ENCODE measurements around the gene SHROOM1. TPM values are rescaled to one million over a fixed set of nuclear protein-coding genes. Genes with fewer than 3 reads are reported as not detected.

Gene SHROOM1
- total and polyA plus RNA-seq, 9 of the 15 experiments (the other 6 are each of a cell fraction or from before 2014, with no cell fraction given) = 0.44 to 26.5 (median 11.9) TPM

DNA sequence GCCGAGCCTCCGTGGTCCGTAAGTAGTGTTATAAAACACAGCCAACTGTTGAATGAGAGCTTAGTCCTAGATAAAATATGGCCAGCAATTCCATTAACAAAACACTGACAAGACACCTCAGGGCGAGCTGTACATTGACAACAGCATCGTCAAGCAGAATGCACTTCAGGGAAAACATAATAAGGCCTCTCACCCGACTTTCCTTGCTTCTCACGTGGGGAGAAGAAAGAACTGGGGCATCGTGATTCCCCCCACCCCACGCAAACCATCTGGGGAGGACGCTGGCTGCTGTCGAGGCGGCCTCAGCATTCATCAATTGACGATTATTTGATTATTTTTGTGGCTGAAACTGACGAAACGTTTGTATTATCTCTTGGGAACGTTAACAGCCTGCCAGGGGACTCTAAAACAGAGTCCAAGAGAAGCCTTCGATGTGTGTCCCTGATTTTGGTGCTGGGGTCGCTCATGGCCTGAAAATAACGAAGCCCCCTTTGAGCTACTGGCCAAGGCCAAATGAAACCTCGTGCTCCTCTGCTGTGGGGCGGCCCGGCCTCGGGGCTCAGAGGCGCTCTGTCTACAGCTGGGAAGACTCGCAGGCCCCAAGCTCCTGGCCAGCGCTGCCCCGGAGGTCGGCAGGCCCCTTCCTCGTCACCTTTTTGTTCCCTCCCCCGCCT, 35.4 kb upstream of the SHROOM1 start (continued):
- TF ChIP-seq, protein P1, sequence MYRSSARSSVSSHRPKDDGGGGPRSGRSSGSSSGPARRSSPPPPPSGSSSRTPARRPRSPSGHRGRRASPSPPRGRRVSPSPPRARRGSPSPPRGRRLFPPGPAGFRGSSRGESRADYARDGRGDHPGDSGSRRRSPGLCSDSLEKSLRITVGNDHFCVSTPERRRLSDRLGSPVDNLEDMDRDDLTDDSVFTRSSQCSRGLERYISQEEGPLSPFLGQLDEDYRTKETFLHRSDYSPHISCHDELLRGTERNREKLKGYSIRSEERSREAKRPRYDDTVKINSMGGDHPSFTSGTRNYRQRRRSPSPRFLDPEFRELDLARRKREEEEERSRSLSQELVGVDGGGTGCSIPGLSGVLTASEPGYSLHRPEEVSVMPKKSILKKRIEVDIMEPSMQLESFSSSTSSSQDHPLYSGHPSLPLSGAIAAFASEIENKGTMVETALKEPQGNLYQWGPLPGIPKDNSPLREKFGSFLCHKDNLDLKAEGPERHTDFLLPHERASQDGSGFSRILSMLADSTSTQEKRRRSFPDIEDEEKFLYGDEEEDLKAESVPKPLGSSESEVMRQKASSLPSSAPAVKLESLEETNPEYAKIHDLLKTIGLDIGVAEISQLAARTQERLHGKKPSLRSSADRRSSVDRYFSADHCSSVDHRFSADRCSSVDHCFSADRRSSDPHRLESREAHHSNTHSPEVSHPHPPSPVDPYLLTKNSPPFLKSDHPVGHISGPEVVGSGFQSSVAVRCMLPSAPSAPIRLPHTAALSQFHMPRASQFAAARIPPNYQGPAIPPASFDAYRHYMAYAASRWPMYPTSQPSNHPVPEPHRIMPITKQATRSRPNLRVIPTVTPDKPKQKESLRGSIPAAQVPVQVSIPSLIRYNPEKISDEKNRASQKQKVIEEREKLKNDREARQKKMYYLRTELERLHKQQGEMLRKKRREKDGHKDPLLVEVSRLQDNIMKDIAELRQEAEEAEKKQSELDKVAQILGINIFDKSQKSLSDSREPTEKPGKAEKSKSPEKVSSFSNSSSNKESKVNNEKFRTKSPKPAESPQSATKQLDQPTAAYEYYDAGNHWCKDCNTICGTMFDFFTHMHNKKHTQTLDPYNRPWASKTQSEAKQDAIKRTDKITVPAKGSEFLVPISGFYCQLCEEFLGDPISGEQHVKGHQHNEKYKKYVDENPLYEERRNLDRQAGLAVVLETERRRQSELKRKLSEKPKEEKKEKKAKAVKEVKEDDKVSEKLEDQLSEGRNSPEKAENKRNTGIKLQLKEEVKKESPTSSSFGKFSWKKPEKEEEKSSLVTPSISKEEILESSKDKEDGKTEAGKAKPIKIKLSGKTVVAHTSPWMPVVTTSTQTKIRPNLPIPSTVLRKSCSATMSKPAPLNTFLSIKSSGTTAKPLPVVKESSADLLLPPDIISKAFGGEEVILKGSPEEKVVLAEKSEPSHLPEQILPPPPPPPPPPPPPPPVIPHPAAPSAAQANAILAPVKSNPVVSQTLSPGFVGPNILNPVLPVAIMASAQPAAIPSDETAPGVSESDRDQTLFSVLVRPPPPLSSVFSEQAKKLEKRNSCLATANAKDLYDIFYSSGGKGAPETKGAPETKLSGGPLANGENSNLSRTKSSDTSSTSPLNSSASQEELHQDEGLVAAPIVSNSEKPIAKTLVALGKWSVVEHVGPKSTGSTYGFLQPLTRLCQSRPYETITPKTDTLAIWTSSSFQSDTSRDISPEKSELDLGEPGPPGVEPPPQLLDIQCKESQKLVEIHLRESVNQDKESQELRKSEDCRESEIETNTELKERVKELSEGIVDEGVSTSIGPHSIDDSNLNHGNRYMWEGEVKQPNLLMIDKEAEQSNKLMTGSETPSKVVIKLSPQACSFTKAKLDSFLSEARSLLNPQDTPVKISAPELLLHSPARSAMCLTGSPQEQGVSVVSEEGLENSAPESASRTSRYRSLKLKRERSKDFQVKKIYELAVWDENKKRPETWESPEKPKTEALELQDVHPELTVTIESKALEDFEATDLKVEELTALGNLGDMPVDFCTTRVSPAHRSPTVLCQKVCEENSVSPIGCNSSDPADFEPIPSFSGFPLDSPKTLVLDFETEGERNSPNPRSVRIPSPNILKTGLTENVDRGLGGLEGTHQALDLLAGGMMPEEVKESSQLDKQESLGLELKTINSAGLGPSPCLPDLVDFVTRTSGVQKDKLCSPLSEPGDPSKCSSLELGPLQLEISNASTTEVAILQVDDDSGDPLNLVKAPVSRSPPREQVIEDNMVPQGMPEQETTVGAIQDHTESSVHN (IDR thresholded peaks at IDR 0.05; ENCODE audit: borderline replicate concordance in 1 of 2, low read depth in 1 of 2) = no peak
- TF ChIP-seq ZKSCAN8 (CRISPR knock-in tag; IDR thresholded peaks at IDR 0.05) (peak; percentile 25; the same call in 1 of the 2 replicates), POLR2AphosphoS5 (IDR thresholded peaks at IDR 0.05; ENCODE audit: control insufficient read depth, insufficient read depth, low read depth, low read length) (no peak), SMAD1 (IDR thresholded peaks at IDR 0.05; ENCODE audit: low read depth, low read length, partially characterized antibody) (no peak), ZBTB1 (CRISPR knock-in tag; IDR thresholded peaks at IDR 0.05; ENCODE audit: borderline replicate concordance, low read depth) (0 out of 2 replicates have a peak, but pooled peaks have one; percentile 17), CEBPB (tag; IDR thresholded peaks at IDR 0.05) (no peak), HCFC1 (IDR thresholded peaks at IDR 0.05; ENCODE audit: low read depth, low read length) (no peak)
- TF ChIP-seq, protein P2, sequence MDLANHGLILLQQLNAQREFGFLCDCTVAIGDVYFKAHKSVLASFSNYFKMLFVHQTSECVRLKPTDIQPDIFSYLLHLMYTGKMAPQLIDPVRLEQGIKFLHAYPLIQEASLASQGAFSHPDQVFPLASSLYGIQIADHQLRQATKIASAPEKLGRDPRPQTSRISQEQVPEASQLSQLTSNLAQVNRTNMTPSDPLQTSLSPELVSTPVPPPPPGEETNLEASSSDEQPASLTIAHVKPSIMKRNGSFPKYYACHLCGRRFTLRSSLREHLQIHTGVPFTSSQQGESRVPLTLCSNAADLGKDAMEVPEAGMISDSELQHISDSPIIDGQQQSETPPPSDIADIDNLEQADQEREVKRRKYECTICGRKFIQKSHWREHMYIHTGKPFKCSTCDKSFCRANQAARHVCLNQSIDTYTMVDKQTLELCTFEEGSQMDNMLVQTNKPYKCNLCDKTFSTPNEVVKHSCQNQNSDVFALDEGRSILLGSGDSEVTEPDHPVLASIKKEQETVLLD (IDR thresholded peaks at IDR 0.05) = peak; percentile 64; the same call in 1 of the 2 replicates
- TF ChIP-seq, protein P3, sequence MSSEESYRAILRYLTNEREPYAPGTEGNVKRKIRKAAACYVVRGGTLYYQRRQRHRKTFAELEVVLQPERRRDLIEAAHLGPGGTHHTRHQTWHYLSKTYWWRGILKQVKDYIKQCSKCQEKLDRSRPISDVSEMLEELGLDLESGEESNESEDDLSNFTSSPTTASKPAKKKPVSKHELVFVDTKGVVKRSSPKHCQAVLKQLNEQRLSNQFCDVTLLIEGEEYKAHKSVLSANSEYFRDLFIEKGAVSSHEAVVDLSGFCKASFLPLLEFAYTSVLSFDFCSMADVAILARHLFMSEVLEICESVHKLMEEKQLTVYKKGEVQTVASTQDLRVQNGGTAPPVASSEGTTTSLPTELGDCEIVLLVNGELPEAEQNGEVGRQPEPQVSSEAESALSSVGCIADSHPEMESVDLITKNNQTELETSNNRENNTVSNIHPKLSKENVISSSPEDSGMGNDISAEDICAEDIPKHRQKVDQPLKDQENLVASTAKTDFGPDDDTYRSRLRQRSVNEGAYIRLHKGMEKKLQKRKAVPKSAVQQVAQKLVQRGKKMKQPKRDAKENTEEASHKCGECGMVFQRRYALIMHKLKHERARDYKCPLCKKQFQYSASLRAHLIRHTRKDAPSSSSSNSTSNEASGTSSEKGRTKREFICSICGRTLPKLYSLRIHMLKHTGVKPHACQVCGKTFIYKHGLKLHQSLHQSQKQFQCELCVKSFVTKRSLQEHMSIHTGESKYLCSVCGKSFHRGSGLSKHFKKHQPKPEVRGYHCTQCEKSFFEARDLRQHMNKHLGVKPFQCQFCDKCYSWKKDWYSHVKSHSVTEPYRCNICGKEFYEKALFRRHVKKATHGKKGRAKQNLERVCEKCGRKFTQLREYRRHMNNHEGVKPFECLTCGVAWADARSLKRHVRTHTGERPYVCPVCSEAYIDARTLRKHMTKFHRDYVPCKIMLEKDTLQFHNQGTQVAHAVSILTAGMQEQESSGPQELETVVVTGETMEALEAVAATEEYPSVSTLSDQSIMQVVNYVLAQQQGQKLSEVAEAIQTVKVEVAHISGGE (CRISPR knock-in tag; IDR thresholded peaks at IDR 0.05) = peak in 1 of 3 experiments; percentile 58; a peak in 1 of 6 replicates
- TF ChIP-seq, protein P4, sequence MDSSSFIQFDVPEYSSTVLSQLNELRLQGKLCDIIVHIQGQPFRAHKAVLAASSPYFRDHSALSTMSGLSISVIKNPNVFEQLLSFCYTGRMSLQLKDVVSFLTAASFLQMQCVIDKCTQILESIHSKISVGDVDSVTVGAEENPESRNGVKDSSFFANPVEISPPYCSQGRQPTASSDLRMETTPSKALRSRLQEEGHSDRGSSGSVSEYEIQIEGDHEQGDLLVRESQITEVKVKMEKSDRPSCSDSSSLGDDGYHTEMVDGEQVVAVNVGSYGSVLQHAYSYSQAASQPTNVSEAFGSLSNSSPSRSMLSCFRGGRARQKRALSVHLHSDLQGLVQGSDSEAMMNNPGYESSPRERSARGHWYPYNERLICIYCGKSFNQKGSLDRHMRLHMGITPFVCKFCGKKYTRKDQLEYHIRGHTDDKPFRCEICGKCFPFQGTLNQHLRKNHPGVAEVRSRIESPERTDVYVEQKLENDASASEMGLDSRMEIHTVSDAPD (CRISPR knock-in tag; IDR thresholded peaks at IDR 0.05) = no peak

All from K562 (cell line).